Kidney (tissue), 14 donors: ENCODE data around the gene TIRAP. TPM values are rescaled to one million over a fixed set of nuclear protein-coding genes. Genes with fewer than 3 reads are reported as not detected.

Source experiments
- DNase-seq, 5 donors: peaks; one replicate each; pipeline ENCODE4 v3.0.0-alpha.2; 2013 to 2020
- FAIRE-seq: peaks from 2 replicates; lab custom pipeline; 2012; peaks lifted over from hg19 to GRCh38; lab: Jason Lieb, UNC
- H3K27ac ChIP-seq, 2 donors: one replicate each; pipeline ENCODE4 v1.7.0; 2013; ENCODE audit warnings: low read depth in 2 of 2, low read length in 2 of 2, inconsistent platforms in 1 of 2
- H3K27me3 ChIP-seq: one replicate; pipeline ENCODE4 v1.7.1; 2013; ENCODE audit warnings: low read length, inconsistent platforms; ENCODE audit not compliant: control insufficient read depth, insufficient read depth
- H3K36me3 ChIP-seq, 3 donors: one replicate each; pipeline versions ENCODE4 v1.7.0 to v1.7.1; 2013; ENCODE audit warnings: low read length in 3 of 3, control low read depth in 1 of 3, inconsistent platforms in 1 of 3; ENCODE audit not compliant: insufficient read depth in 3 of 3, control insufficient read depth in 2 of 3
- H3K4me1 ChIP-seq, 3 donors: one replicate each; pipeline versions ENCODE4 v1.7.0 to v1.7.1; 2013; ENCODE audit warnings: low read length in 3 of 3, inconsistent platforms in 1 of 3, low read depth in 1 of 3; ENCODE audit not compliant: control insufficient read depth in 2 of 3, insufficient read depth in 2 of 3
- H3K4me3 ChIP-seq, 3 donors: one replicate each; pipeline versions ENCODE4 v1.7.0 to v1.8.1; 2013; ENCODE audit warnings: low read length in 3 of 3, control low read depth in 1 of 3, inconsistent platforms in 1 of 3
- H3K9ac ChIP-seq, 3 donors: one replicate each; pipeline versions ENCODE4 v1.7.0 to v1.7.1; 2013; ENCODE audit warnings: low read length in 3 of 3, control low read depth in 1 of 3, inconsistent platforms in 1 of 3
- H3K9me3 ChIP-seq, 3 donors: one replicate each; pipeline versions ENCODE4 v1.7.0 to v1.7.1; 2013; ENCODE audit warnings: low read length in 3 of 3, control low read depth in 1 of 3, inconsistent platforms in 1 of 3; ENCODE audit not compliant: control insufficient read depth in 2 of 3, insufficient read depth in 1 of 3
- intact Hi-C: fragments of 100-400 bp; cut with DNase I; formaldehyde crosslinking; loops from one replicate; pipeline ENCODE4 v1.11.1; 2022
- polyA plus RNA-seq: library from polyadenylated mRNA; stranded (reverse); fragments of 350-450 nt; fragmentation: Illumina TruSeq; extraction: RNeasy Lipid Tissue Mini Kit (QIAGEN cat#74804); gene quantifications from one replicate; pipeline ENCODE4 v1.2.3, GENCODE V29; 2014; ENCODE audit warnings: low read depth, low replicate concordance; ENCODE audit not compliant: insufficient read depth
- total RNA-seq: library from RNA; stranded (reverse); fragmentation: NEBNext Ultra II Directional; extraction: Animal tissue kit (Norgen Biotek cat#: 25700); gene quantifications from one replicate; pipeline ENCODE4 v1.2.1, GENCODE V29; 2021
- TF ChIP-seq, protein P1 (sequence below): IDR thresholded peaks from 3 replicates; pipeline ENCODE4 v1.5.1; 2012; ENCODE audit warnings: mild to moderate bottlenecking, moderate library complexity, borderline replicate concordance; ENCODE audit not compliant: insufficient read depth; ENCODE audit errors: extremely low read depth
- donor health status: control.
- donor health status: control.
- donor health status: control.
- donor health status: control.
- donor health status: control.
- donor health status: DM: yes; HTN: yes; CAD: no.
- donor health status: Normal renal cell carcinoma (clear cell type).

Gene TIRAP
- total and polyA plus RNA-seq, 2 donors from 2014 or later: 5.8 to 12.1 TPM

DNA sequence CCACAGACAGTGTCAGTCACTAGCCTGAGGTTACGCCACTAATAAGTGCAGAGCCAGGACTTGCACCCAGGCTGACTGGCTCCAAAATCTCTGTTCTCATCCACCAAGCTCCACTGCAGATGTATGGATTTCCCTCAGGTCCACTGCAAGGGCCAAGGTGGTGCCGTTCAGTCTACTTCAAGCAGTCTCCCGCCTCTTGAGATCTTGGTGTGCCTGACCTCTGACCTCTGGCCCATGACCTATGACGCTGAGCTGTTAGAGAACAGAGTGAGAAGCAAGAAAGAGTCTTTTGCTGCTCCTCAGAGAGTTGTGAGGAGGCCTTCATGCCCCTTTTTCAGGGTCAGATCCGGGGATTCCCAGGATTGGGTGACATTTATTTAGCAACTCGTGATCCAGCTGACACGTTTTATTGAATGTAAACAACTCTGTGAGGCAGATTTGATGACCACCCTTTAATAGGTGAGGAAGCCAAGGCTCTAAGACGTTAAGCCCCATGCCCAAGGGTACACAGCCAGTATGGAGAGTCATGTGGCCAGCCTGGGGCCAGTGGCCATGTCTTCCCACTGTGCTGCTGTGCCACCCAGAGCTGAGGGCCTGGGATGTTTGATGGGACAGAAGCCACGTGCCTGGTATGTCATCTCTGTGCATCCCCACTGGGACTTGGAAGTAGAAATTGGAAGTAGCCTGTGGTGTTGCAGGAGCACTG is 46.2 kb downstream of the TIRAP start:
- Histone ChIP-seq H3K36me3 (no peaks in the 10 kb centered on the region), H3K27ac (peak overlapping the region; percentile 90 to 92), H3K4me1 (peaks cover 0 to 31% (median 6%) of the 10 kb centered on the region in 3 donors), H3K27me3 (no peaks in the 10 kb centered on the region), H3K9ac (peak overlapping the region in 2 of 3 donors; percentile 67 to 78), H3K9me3 (no peaks in the 10 kb centered on the region), H3K4me3 (peak overlapping the region in 2 of 3 donors; percentile 40 to 43)
- no peak for FAIRE-seq
- peak in 2 of 5 donors; percentile 42 to 72 for DNase-seq
- TF ChIP-seq, protein P1, sequence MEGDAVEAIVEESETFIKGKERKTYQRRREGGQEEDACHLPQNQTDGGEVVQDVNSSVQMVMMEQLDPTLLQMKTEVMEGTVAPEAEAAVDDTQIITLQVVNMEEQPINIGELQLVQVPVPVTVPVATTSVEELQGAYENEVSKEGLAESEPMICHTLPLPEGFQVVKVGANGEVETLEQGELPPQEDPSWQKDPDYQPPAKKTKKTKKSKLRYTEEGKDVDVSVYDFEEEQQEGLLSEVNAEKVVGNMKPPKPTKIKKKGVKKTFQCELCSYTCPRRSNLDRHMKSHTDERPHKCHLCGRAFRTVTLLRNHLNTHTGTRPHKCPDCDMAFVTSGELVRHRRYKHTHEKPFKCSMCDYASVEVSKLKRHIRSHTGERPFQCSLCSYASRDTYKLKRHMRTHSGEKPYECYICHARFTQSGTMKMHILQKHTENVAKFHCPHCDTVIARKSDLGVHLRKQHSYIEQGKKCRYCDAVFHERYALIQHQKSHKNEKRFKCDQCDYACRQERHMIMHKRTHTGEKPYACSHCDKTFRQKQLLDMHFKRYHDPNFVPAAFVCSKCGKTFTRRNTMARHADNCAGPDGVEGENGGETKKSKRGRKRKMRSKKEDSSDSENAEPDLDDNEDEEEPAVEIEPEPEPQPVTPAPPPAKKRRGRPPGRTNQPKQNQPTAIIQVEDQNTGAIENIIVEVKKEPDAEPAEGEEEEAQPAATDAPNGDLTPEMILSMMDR: no peak
- intact Hi-C loops: no loop called here

DNA sequence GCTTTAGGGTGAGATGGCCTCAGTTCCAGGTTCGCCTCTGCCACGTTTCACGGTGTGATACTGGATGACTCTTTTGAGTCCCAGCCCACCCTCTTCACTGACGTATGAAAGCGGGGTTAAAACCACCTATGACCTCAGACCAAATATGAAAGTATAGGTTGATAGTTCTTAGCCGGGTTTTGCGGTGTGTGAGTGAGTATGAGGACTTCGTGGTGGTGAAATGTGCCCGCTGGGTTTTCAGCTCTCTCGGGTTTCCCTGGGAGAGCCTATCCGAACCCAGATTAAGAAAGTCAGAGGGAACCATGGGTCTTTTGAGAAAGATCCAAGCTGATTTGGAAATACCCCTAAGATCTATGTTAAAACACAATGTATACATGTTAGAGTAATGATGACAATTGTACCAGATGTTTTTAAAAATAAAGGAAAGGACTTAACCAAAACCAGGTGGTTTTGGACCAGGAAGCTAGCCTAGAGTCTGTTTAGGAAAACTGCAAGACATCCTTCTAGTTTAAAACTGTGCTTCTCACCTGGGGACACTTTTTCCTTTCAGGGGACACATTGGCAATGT is 46.8 kb downstream of the TIRAP start:
- Histone ChIP-seq H3K36me3 (no peaks in the 10 kb centered on the region), H3K4me3 (peak overlapping the region in 2 of 3 donors; percentile 3 to 40), H3K27ac (peak overlapping the region; percentile 90 to 92), H3K9ac (peak overlapping the region in 2 of 3 donors; percentile 67 to 78), H3K4me1 (peaks cover 0 to 31% (median 6%) of the 10 kb centered on the region in 3 donors), H3K27me3 (no peaks in the 10 kb centered on the region), H3K9me3 (no peaks in the 10 kb centered on the region)
- DNase-seq: no peak
- TF ChIP-seq, protein P1: no peak
- intact Hi-C loops: no loop called here
- no peak for FAIRE-seq

DNA sequence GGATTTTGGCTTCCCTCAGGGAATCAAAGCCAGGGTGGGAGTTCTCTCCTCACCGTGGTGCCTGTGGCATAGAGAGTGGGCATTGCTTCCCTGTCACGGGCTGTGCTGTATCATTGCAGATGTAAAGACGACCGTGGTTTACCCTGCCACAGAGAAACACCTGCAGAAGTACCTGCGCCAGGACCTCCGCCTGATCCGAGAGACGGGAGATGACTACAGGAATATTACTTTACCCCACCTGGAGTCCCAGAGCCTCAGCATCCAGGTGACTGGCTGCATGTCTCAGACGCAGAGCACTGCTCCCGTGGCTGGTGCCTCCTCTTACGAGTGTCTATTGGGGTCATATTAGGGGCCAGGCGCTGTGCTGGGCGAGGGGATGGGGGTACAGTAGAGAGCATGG is 48.4 kb downstream of the TIRAP start:
- Histone ChIP-seq H3K27ac (no peak overlapping the region), H3K4me3 (no peak overlapping the region), H3K27me3 (no peaks in the 10 kb centered on the region), H3K9me3 (no peaks in the 10 kb centered on the region), H3K4me1 (peaks cover 0 to 35% (median 9%) of the 10 kb centered on the region in 3 donors), H3K9ac (peak overlapping the region in 1 of 3 donors; percentile 29), H3K36me3 (no peaks in the 10 kb centered on the region)
- DNase-seq: peak in 1 of 5 donors; percentile 46
- intact Hi-C loops: no loop called here
- FAIRE-seq: no peak
- TF ChIP-seq, protein P1: no peak
